ENCODE measurements around the gene IFI27.
A peak's percentile ranks its signal among the peaks of the same experiment; 100 is the strongest.

DNA sequence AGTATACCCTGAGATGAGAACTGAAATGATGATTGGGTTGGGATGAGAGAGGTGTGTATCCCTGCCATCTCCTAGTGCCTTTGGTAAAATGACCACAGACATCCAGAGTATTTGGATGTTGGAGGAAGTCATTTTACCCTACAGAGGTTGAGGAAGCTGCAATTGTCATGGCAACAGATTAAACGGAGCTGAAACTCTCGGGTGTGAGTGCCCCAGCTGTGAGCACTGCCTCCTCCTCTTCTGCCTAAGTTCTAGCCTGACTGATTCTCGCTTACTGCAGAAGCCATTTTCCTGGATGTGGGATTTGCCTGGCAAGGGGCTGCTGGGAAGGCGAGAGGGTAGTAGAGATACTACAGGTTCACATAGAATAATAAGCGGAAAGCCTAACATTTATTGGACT is 53.3 kb downstream of the IFI27 start:
- TF ChIP-seq, protein P1, sequence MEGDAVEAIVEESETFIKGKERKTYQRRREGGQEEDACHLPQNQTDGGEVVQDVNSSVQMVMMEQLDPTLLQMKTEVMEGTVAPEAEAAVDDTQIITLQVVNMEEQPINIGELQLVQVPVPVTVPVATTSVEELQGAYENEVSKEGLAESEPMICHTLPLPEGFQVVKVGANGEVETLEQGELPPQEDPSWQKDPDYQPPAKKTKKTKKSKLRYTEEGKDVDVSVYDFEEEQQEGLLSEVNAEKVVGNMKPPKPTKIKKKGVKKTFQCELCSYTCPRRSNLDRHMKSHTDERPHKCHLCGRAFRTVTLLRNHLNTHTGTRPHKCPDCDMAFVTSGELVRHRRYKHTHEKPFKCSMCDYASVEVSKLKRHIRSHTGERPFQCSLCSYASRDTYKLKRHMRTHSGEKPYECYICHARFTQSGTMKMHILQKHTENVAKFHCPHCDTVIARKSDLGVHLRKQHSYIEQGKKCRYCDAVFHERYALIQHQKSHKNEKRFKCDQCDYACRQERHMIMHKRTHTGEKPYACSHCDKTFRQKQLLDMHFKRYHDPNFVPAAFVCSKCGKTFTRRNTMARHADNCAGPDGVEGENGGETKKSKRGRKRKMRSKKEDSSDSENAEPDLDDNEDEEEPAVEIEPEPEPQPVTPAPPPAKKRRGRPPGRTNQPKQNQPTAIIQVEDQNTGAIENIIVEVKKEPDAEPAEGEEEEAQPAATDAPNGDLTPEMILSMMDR (IDR thresholded peaks at IDR 0.05; ENCODE audit: control extremely low read depth in 1 of 3, insufficient read depth in 1 of 3, low read depth in 1 of 3, low read length in 3 of 3) = no peak
- no peak for TF ChIP-seq EGR1 (IDR thresholded peaks at IDR 0.05; ENCODE audit: borderline replicate concordance, low read depth, low read length)
- TF ChIP-seq RAD21 (IDR thresholded peaks at IDR 0.05 in 1 of 2, conservative IDR thresholded peaks at IDR 0.05 in 1 of 2; ENCODE audit: low read depth in 2 of 2, low read length in 2 of 2) = no peak
- no peak for TF ChIP-seq SP1 (IDR thresholded peaks at IDR 0.05; ENCODE audit: low read depth, low read length)
- TF ChIP-seq JUND (IDR thresholded peaks at IDR 0.05; ENCODE audit: low read length) = no peak
- no peak for TF ChIP-seq HDAC2 (IDR thresholded peaks at IDR 0.05; ENCODE audit: borderline replicate concordance in 1 of 2, low read depth in 2 of 2, low read length in 2 of 2)
- no peak for TF ChIP-seq GABPA (IDR thresholded peaks at IDR 0.05; ENCODE audit: borderline replicate concordance, insufficient read depth, low read length)
- no peak for TF ChIP-seq GTF2F1 (IDR thresholded peaks at IDR 0.05; ENCODE audit: borderline replicate concordance, low read depth, low read length)
- no peak for TF ChIP-seq EZH2 (IDR thresholded peaks at IDR 0.05; ENCODE audit: low read depth, low read length, severe bottlenecking)
- TF ChIP-seq HDAC6 (IDR thresholded peaks at IDR 0.05; ENCODE audit: low read depth, low read length) = no peak
- TF ChIP-seq PHF8 (conservative IDR thresholded peaks at IDR 0.05; ENCODE audit: low read depth, low read length) = no peak
- TF ChIP-seq RXRA (IDR thresholded peaks at IDR 0.05; ENCODE audit: insufficient read depth, low read depth, low read length) = no peak
- TF ChIP-seq RBBP5 (IDR thresholded peaks at IDR 0.05; ENCODE audit: borderline replicate concordance, low read depth, low read length) = 0 out of 2 replicates have a peak, but pooled peaks have one; percentile 8
- TF ChIP-seq SIN3A (conservative IDR thresholded peaks at IDR 0.05 in 1 of 2, IDR thresholded peaks at IDR 0.05 in 1 of 2; ENCODE audit: low read depth in 1 of 2, low read length in 2 of 2) = no peak
